Measurements from ENCODE around the gene AKAIN1.

Gene AKAIN1

GRCh38 chr18:5197461-5197860, 404 bp upstream of the AKAIN1 start:
- no peaks in the 10 kb centered on the region for H3K9me3 ChIP-seq (ENCODE audit: control insufficient read depth, low read length)
- no peaks in the 10 kb centered on the region for H3K36me3 ChIP-seq (ENCODE audit: control insufficient read depth, insufficient read depth, low read length)
- no peak overlapping the region for H3K27ac ChIP-seq (ENCODE audit: insufficient read depth, low read length, poor library complexity, severe bottlenecking)
- peaks cover 16% of the 10 kb centered on the region for H3K27me3 ChIP-seq (replicated peaks; ENCODE audit: control insufficient read depth, insufficient read depth, low read length, poor library complexity, severe bottlenecking)
- H3K4me1 ChIP-seq (ENCODE audit: control insufficient read depth, insufficient read depth, low read length, poor library complexity, severe bottlenecking) = no peaks in the 10 kb centered on the region
- H3K4me3 ChIP-seq (ENCODE audit: insufficient read depth, low read depth, low read length, poor library complexity, severe bottlenecking) = no peak overlapping the region
- DNase-seq = no peak

GRCh38 chr18:5196253-5197031, 615 bp downstream of the AKAIN1 start:
- H3K4me3 ChIP-seq (ENCODE audit: insufficient read depth, low read depth, low read length, poor library complexity, severe bottlenecking) = no peak overlapping the region
- no peak for DNase-seq
- no peaks in the 10 kb centered on the region for H3K36me3 ChIP-seq (ENCODE audit: control insufficient read depth, insufficient read depth, low read length)
- no peaks in the 10 kb centered on the region for H3K9me3 ChIP-seq (ENCODE audit: control insufficient read depth, low read length)
- no peak overlapping the region for H3K27ac ChIP-seq (ENCODE audit: insufficient read depth, low read length, poor library complexity, severe bottlenecking)
- peaks cover 16% of the 10 kb centered on the region for H3K27me3 ChIP-seq (replicated peaks; ENCODE audit: control insufficient read depth, insufficient read depth, low read length, poor library complexity, severe bottlenecking)
- no peaks in the 10 kb centered on the region for H3K4me1 ChIP-seq (ENCODE audit: control insufficient read depth, insufficient read depth, low read length, poor library complexity, severe bottlenecking)

GRCh38 chr18:5195656-5196055, 1.4 kb downstream of the AKAIN1 start:
- Histone ChIP-seq H3K9me3 (ENCODE audit: control insufficient read depth, low read length) (no peaks in the 10 kb centered on the region), H3K4me3 (ENCODE audit: insufficient read depth, low read depth, low read length, poor library complexity, severe bottlenecking) (no peak overlapping the region), H3K4me1 (ENCODE audit: control insufficient read depth, insufficient read depth, low read length, poor library complexity, severe bottlenecking) (no peaks in the 10 kb centered on the region), H3K36me3 (ENCODE audit: control insufficient read depth, insufficient read depth, low read length) (no peaks in the 10 kb centered on the region), H3K27me3 (replicated peaks; ENCODE audit: control insufficient read depth, insufficient read depth, low read length, poor library complexity, severe bottlenecking) (peaks cover 16% of the 10 kb centered on the region), H3K27ac (ENCODE audit: insufficient read depth, low read length, poor library complexity, severe bottlenecking) (no peak overlapping the region)
- no peak for DNase-seq

GRCh38 chr18:5180254-5180653, 16.8 kb downstream of the AKAIN1 start:
- Histone ChIP-seq H3K9me3 (ENCODE audit: control insufficient read depth, low read length) (no peaks in the 10 kb centered on the region), H3K4me1 (ENCODE audit: control insufficient read depth, insufficient read depth, low read length, poor library complexity, severe bottlenecking) (no peaks in the 10 kb centered on the region), H3K4me3 (ENCODE audit: insufficient read depth, low read depth, low read length, poor library complexity, severe bottlenecking) (no peak overlapping the region), H3K36me3 (ENCODE audit: control insufficient read depth, insufficient read depth, low read length) (no peaks in the 10 kb centered on the region), H3K27ac (ENCODE audit: insufficient read depth, low read length, poor library complexity, severe bottlenecking) (no peak overlapping the region), H3K27me3 (replicated peaks; ENCODE audit: control insufficient read depth, insufficient read depth, low read length, poor library complexity, severe bottlenecking) (no peaks in the 10 kb centered on the region)
- DNase-seq = no peak

GRCh38 chr18:5178519-5178918, 18.5 kb downstream of the AKAIN1 start:
- no peaks in the 10 kb centered on the region for H3K9me3 ChIP-seq (ENCODE audit: control insufficient read depth, low read length)
- no peaks in the 10 kb centered on the region for H3K36me3 ChIP-seq (ENCODE audit: control insufficient read depth, insufficient read depth, low read length)
- DNase-seq = no peak
- H3K4me1 ChIP-seq (ENCODE audit: control insufficient read depth, insufficient read depth, low read length, poor library complexity, severe bottlenecking) = no peaks in the 10 kb centered on the region
- no peak overlapping the region for H3K4me3 ChIP-seq (ENCODE audit: insufficient read depth, low read depth, low read length, poor library complexity, severe bottlenecking)
- no peak overlapping the region for H3K27ac ChIP-seq (ENCODE audit: insufficient read depth, low read length, poor library complexity, severe bottlenecking)
- H3K27me3 ChIP-seq (replicated peaks; ENCODE audit: control insufficient read depth, insufficient read depth, low read length, poor library complexity, severe bottlenecking) = no peaks in the 10 kb centered on the region

- Histone ChIP-seq H3K27me3 (replicated peaks; ENCODE audit: control insufficient read depth, insufficient read depth, low read length, poor library complexity, severe bottlenecking) (no peaks in the 10 kb centered on the region), H3K27ac (ENCODE audit: insufficient read depth, low read length, poor library complexity, severe bottlenecking) (no peak overlapping the region), H3K4me3 (ENCODE audit: insufficient read depth, low read depth, low read length, poor library complexity, severe bottlenecking) (no peak overlapping the region), H3K9me3 (ENCODE audit: control insufficient read depth, low read length) (no peaks in the 10 kb centered on the region), H3K4me1 (ENCODE audit: control insufficient read depth, insufficient read depth, low read length, poor library complexity, severe bottlenecking) (no peaks in the 10 kb centered on the region), H3K36me3 (ENCODE audit: control insufficient read depth, insufficient read depth, low read length) (no peaks in the 10 kb centered on the region)
- DNase-seq = no peak
Measured at GRCh38 chr18:5175378-5175777, 21.7 kb downstream of the AKAIN1 start.

GRCh38 chr18:5173646-5174045, 23.4 kb downstream of the AKAIN1 start:
- no peaks in the 10 kb centered on the region for H3K27me3 ChIP-seq (replicated peaks; ENCODE audit: control insufficient read depth, insufficient read depth, low read length, poor library complexity, severe bottlenecking)
- H3K4me3 ChIP-seq (ENCODE audit: insufficient read depth, low read depth, low read length, poor library complexity, severe bottlenecking) = no peak overlapping the region
- H3K36me3 ChIP-seq (ENCODE audit: control insufficient read depth, insufficient read depth, low read length) = no peaks in the 10 kb centered on the region
- no peak for DNase-seq
- H3K27ac ChIP-seq (ENCODE audit: insufficient read depth, low read length, poor library complexity, severe bottlenecking) = no peak overlapping the region
- no peaks in the 10 kb centered on the region for H3K4me1 ChIP-seq (ENCODE audit: control insufficient read depth, insufficient read depth, low read length, poor library complexity, severe bottlenecking)
- H3K9me3 ChIP-seq (ENCODE audit: control insufficient read depth, low read length) = no peaks in the 10 kb centered on the region

- DNase-seq = no peak
- no peaks in the 10 kb centered on the region for H3K36me3 ChIP-seq (ENCODE audit: control insufficient read depth, insufficient read depth, low read length)
- H3K4me3 ChIP-seq (ENCODE audit: insufficient read depth, low read depth, low read length, poor library complexity, severe bottlenecking) = no peak overlapping the region
- H3K27me3 ChIP-seq (replicated peaks; ENCODE audit: control insufficient read depth, insufficient read depth, low read length, poor library complexity, severe bottlenecking) = no peaks in the 10 kb centered on the region
- no peaks in the 10 kb centered on the region for H3K4me1 ChIP-seq (ENCODE audit: control insufficient read depth, insufficient read depth, low read length, poor library complexity, severe bottlenecking)
- H3K27ac ChIP-seq (ENCODE audit: insufficient read depth, low read length, poor library complexity, severe bottlenecking) = no peak overlapping the region
- no peaks in the 10 kb centered on the region for H3K9me3 ChIP-seq (ENCODE audit: control insufficient read depth, low read length)
Measured at GRCh38 chr18:5173236-5173635, 23.8 kb downstream of the AKAIN1 start.

- Histone ChIP-seq H3K36me3 (ENCODE audit: control insufficient read depth, insufficient read depth, low read length) (no peaks in the 10 kb centered on the region), H3K9me3 (ENCODE audit: control insufficient read depth, low read length) (no peaks in the 10 kb centered on the region), H3K4me3 (ENCODE audit: insufficient read depth, low read depth, low read length, poor library complexity, severe bottlenecking) (no peak overlapping the region), H3K4me1 (ENCODE audit: control insufficient read depth, insufficient read depth, low read length, poor library complexity, severe bottlenecking) (no peaks in the 10 kb centered on the region), H3K27ac (ENCODE audit: insufficient read depth, low read length, poor library complexity, severe bottlenecking) (no peak overlapping the region), H3K27me3 (replicated peaks; ENCODE audit: control insufficient read depth, insufficient read depth, low read length, poor library complexity, severe bottlenecking) (no peaks in the 10 kb centered on the region)
- DNase-seq = no peak
Measured at GRCh38 chr18:5167831-5168230, 29.2 kb downstream of the AKAIN1 start.

- H3K4me1 ChIP-seq (ENCODE audit: control insufficient read depth, insufficient read depth, low read length, poor library complexity, severe bottlenecking) = no peaks in the 10 kb centered on the region
- H3K36me3 ChIP-seq (ENCODE audit: control insufficient read depth, insufficient read depth, low read length) = no peaks in the 10 kb centered on the region
- no peak overlapping the region for H3K4me3 ChIP-seq (ENCODE audit: insufficient read depth, low read depth, low read length, poor library complexity, severe bottlenecking)
- H3K27me3 ChIP-seq (replicated peaks; ENCODE audit: control insufficient read depth, insufficient read depth, low read length, poor library complexity, severe bottlenecking) = no peaks in the 10 kb centered on the region
- DNase-seq = no peak
- H3K27ac ChIP-seq (ENCODE audit: insufficient read depth, low read length, poor library complexity, severe bottlenecking) = no peak overlapping the region
- no peaks in the 10 kb centered on the region for H3K9me3 ChIP-seq (ENCODE audit: control insufficient read depth, low read length)
Measured at GRCh38 chr18:5166606-5167280, 30.3 kb downstream of the AKAIN1 start.
